KOPT-K1 (cell line): ENCODE data around the gene SPSB4.

Experiments used
- H3K27ac ChIP-seq: fragments of 200-600 bp; sonication (generic); 2 replicates; pipeline ENCODE4 v1.5.1; 2016; ENCODE audit warnings: antibody characterized with exemption, mild to moderate bottlenecking, low read depth, low read length; ENCODE audit not compliant: poor library complexity, severe bottlenecking
- H3K36me3 ChIP-seq: fragments of 200-600 bp; sonication (generic); 2 replicates; pipeline ENCODE4 v1.5.1; 2017; ENCODE audit warnings: antibody characterized with exemption, mild to moderate bottlenecking, low read length, moderate library complexity; ENCODE audit not compliant: insufficient read depth
- H3K9me3 ChIP-seq: fragments of 200-600 bp; sonication (generic); 2 replicates; pipeline ENCODE4 v1.5.1; 2017; ENCODE audit warnings: antibody characterized with exemption, low read length, mild to moderate bottlenecking; ENCODE audit not compliant: insufficient read depth, poor library complexity, severe bottlenecking

SPSB4 gene

GRCh38 chr3:141151439-141151838 lies 100.3 kb downstream of the SPSB4 start:
- no peaks in the 10 kb centered on the region for H3K9me3 ChIP-seq
- H3K36me3 ChIP-seq, result no peaks in the 10 kb centered on the region
- no peak overlapping the region for H3K27ac ChIP-seq

GRCh38 chr3:141152130-141152529 lies 101.0 kb downstream of the SPSB4 start:
- Histone ChIP-seq H3K36me3 (no peaks in the 10 kb centered on the region), H3K27ac (no peak overlapping the region), H3K9me3 (no peaks in the 10 kb centered on the region)

- no peaks in the 10 kb centered on the region for H3K36me3 ChIP-seq
- H3K27ac ChIP-seq, result no peak overlapping the region
- H3K9me3 ChIP-seq, result no peaks in the 10 kb centered on the region
Observed at GRCh38 chr3:141152801-141153678, 101.9 kb downstream of the SPSB4 start.

DNA sequence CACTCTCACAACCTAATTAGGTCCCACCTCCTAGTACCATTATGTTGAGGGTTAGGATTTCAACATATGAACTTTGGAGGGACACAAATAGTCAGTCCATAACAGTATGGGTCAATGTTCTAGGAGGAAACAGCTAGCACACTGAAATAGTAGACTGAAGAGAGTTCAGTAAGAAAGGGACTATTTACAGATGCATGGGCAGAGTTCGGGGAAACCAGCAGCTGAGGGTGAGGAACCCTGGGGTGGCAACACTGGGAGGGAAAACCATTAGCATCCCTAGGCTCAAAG lies 102.5 kb downstream of the SPSB4 start:
- no peaks in the 10 kb centered on the region for H3K36me3 ChIP-seq
- H3K27ac ChIP-seq, result no peak overlapping the region
- H3K9me3 ChIP-seq, result peaks cover 4% of the 10 kb centered on the region

DNA sequence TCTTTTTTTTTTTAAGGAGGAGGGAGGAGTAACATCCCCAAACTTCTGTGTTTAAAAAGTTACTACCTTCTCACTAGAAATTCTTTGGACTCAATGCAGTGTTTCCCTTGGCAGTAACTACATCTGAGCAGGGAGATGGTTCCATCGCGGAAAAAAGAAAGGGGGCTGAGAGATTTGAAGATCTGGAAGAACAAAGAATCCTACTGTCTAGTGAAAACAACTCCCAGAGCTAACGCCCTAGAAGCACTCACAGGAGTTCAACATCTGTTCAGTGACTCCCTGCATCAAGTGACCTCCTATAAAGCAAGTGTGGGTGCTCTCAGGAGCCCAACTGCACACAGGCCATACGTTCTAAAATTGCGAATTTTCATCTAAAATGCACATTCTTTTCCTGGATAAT lies 113.7 kb downstream of the SPSB4 start:
- H3K27ac ChIP-seq, result no peak overlapping the region
- peaks cover 27% of the 10 kb centered on the region for H3K9me3 ChIP-seq
- no peaks in the 10 kb centered on the region for H3K36me3 ChIP-seq

- H3K9me3 ChIP-seq, result peaks cover 9% of the 10 kb centered on the region
- H3K27ac ChIP-seq, result no peak overlapping the region
- no peaks in the 10 kb centered on the region for H3K36me3 ChIP-seq
Observed at GRCh38 chr3:141167681-141168080, 116.5 kb downstream of the SPSB4 start.

- Histone ChIP-seq H3K36me3 (no peaks in the 10 kb centered on the region), H3K9me3 (peaks cover 9% of the 10 kb centered on the region), H3K27ac (no peak overlapping the region)
Observed at GRCh38 chr3:141170678-141171295, 119.6 kb downstream of the SPSB4 start.

DNA sequence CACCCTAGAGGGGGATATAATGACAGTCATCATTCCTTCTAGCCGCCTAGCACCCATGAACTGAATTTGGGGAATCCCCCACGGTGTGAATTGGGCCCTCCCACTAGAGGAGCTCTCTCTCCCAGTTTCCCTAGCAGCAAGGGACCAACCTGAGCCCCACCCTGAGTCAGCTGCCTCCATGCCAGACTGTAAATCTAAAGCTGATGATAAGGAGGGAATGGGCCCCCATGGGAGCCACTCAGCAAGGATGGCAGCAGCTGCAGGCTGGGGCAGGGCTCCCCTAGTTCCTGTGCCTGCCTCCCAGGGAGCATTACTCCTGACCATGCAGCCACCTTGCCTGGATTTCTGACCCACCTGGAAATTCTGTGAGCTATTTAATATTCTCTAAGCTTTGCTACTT lies 123.5 kb downstream of the SPSB4 start:
- H3K27ac ChIP-seq, result no peak overlapping the region
- H3K36me3 ChIP-seq, result no peaks in the 10 kb centered on the region
- H3K9me3 ChIP-seq, result no peaks in the 10 kb centered on the region

- Histone ChIP-seq H3K27ac (no peak overlapping the region), H3K9me3 (peaks cover 5% of the 10 kb centered on the region), H3K36me3 (no peaks in the 10 kb centered on the region)
Observed at GRCh38 chr3:141176775-141177174, 125.6 kb downstream of the SPSB4 start.

DNA sequence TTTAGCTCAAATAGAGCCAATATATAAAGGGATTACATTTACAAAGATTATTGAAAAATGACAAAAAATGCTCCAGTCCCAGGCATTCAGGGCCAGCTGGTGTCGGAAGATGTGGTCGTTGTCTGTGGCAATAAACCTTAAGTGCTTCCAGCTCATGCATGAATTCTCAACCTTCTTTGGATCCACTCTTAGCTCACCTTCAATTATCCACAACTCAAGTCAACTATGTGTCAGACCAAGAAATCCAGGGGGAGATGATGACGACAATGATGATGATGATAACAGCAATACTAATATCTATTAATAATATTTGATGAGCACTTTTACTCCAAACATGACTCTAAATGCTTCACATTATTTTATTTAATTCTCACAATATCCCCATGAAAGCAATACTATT lies 126.9 kb downstream of the SPSB4 start:
- Histone ChIP-seq H3K27ac (no peak overlapping the region), H3K9me3 (peaks cover 5% of the 10 kb centered on the region), H3K36me3 (no peaks in the 10 kb centered on the region)

DNA sequence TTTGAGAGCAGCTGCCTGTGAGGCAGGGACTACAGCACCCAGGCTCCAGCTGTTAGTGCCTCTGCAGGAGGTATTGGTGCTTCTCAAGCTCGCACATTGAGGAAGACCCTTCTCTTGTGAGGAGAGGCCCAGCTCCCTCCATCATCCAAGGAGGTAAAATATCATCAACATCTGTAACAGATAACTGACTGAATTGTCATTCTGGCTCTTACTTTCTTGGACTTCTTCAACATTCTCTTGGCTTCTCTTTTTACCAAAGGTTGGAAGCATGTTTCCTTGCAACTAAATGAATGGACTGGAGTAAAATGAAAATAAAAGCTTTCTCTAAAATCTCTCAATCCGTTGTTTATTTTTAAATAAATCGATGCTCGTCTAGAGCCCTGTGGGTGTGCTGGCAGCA lies 127.4 kb downstream of the SPSB4 start:
- H3K27ac ChIP-seq, result no peak overlapping the region
- peaks cover 5% of the 10 kb centered on the region for H3K9me3 ChIP-seq
- H3K36me3 ChIP-seq, result no peaks in the 10 kb centered on the region

GRCh38 chr3:141179983-141180382 lies 128.8 kb downstream of the SPSB4 start:
- Histone ChIP-seq H3K36me3 (no peaks in the 10 kb centered on the region), H3K27ac (no peak overlapping the region), H3K9me3 (peaks cover 5% of the 10 kb centered on the region)

- no peaks in the 10 kb centered on the region for H3K36me3 ChIP-seq
- H3K9me3 ChIP-seq, result peaks cover 5% of the 10 kb centered on the region
- no peak overlapping the region for H3K27ac ChIP-seq
Observed at GRCh38 chr3:141181196-141181595, 130.0 kb downstream of the SPSB4 start.

- H3K36me3 ChIP-seq, result no peaks in the 10 kb centered on the region
- no peak overlapping the region for H3K27ac ChIP-seq
- H3K9me3 ChIP-seq, result peaks cover 5% of the 10 kb centered on the region
Observed at GRCh38 chr3:141181819-141182218, 130.7 kb downstream of the SPSB4 start.

DNA sequence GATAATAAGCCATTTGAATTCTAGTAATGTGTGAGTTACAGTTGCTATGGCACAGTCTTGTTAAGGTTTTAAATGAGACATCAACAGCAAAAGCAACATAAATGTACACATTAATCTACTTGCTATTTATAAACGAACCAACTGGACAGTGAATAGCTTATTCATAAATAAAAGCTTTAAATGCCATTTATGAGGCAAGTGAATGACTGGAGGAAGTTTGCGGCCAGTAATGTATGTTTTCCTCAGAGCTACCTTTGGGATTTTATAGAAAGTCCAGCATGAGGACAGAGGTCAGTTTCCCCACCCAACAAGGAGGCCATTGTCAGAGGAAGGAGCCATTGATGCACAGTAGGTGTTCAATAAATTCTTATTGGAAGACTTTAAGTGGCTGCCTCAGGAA lies 132.5 kb downstream of the SPSB4 start:
- H3K36me3 ChIP-seq, result no peaks in the 10 kb centered on the region
- no peak overlapping the region for H3K27ac ChIP-seq
- H3K9me3 ChIP-seq, result peaks cover 5% of the 10 kb centered on the region

DNA sequence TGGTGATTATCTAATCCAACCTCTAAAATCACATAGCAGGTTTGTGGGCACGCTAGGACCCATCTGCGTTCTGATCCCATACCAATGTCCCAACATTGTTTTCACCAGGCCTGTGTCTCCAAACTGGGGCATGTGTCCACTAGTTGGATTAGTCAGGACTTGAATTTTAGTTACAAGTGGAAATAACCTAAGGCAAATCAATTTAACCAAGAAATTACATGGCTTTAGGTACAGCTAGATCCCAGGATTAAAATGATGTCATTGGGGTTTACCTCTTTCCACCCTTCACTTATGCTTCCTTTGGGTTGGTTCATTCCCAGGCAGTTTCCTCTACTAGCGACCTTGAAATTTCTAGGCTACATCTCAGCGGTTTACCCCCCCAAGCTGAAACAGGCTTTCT lies 133.3 kb downstream of the SPSB4 start:
- Histone ChIP-seq H3K36me3 (no peaks in the 10 kb centered on the region), H3K9me3 (peaks cover 5% of the 10 kb centered on the region), H3K27ac (no peak overlapping the region)
